ENCODE results near the gene TDP1. TPM values are rescaled to one million over a fixed set of nuclear protein-coding genes. Genes with fewer than 3 reads are reported as not detected.

The TDP1 gene
- total RNA-seq, 1 experiment from 2014 or later = 23.9 TPM

DNA sequence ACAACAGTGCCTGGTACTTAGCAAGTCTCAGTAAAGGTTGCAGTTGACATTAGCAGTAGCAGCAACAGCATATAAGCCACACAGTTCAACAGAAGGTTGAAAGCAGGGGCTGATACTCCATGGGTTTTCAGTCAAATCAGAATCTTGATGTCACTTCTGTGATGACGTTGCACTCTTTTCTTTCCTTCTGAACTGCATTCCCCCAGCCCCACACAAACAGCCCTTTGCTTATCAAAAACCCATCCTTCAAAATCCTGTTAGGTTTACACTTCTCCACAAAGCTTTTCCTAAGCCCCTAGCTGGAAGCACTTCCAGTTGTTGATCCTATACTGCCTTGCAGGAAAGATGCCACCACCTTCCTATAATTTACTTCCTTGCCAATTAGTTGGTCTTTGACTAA is 72.1 kb downstream of the TDP1 start:
- intact Hi-C loops (cut with micrococcal nuclease; ENCODE audit: unreplicated experiment) = no loop called here
- no peak for ATAC-seq
- no peak for TF ChIP-seq SIN3A (IDR thresholded peaks at IDR 0.05; ENCODE audit: borderline replicate concordance, insufficient read depth, low read depth, low read length)
- no peak for TF ChIP-seq REST (IDR thresholded peaks at IDR 0.05; ENCODE audit: insufficient read depth in 1 of 2, low read depth in 2 of 2, low read length in 1 of 2)
- no peak for TF ChIP-seq CTCF (IDR thresholded peaks at IDR 0.05)
- TF ChIP-seq TCF7L2 (IDR thresholded peaks at IDR 0.05; ENCODE audit: low read depth, low read length) = no peak
- TF ChIP-seq POLR2AphosphoS5 (IDR thresholded peaks at IDR 0.05; ENCODE audit: low read depth, low read length) = no peak
- ChIA-PET POLR2A (no interaction called here), CTCF (no interaction called here)
- no TSS peak for BruUV-seq (replicated peaks)
- DNase-seq (ENCODE audit: low read depth, low spot score) = no peak
- no peaks in the 10 kb centered on the region for H3K4me1 ChIP-seq (ENCODE audit: control insufficient read depth, insufficient read depth, low read length)
- H3K27ac ChIP-seq (ENCODE audit: low read length) = no peak overlapping the region
- H3K4me3 ChIP-seq (ENCODE audit: low read depth in 2 of 2, low read length in 2 of 2) = no peak overlapping the region
- in situ Hi-C loops (cut with HindIII; ENCODE audit: low pct_unique_long_range_greater_than_20kb, low sequenced_read_pairs) = no loop called here
- H3K9me3 ChIP-seq (ENCODE audit: control insufficient read depth, insufficient read depth, low read depth, low read length) = no peaks in the 10 kb centered on the region
- H3K27me3 ChIP-seq (ENCODE audit: control insufficient read depth, insufficient read depth, low read length) = no peaks in the 10 kb centered on the region
- H3K36me3 ChIP-seq (ENCODE audit: control insufficient read depth, insufficient read depth, low read length) = no peaks in the 10 kb centered on the region; the same call in none of the 2 replicates

- ATAC-seq = no peak
- ChIA-PET POLR2A (no interaction called here), CTCF (no interaction called here)
- no peaks in the 10 kb centered on the region for H3K4me1 ChIP-seq (ENCODE audit: control insufficient read depth, insufficient read depth, low read length)
- H3K27me3 ChIP-seq (ENCODE audit: control insufficient read depth, insufficient read depth, low read length) = no peaks in the 10 kb centered on the region
- DNase-seq (ENCODE audit: low read depth, low spot score) = no peak
- H3K9me3 ChIP-seq (ENCODE audit: control insufficient read depth, insufficient read depth, low read depth, low read length) = no peaks in the 10 kb centered on the region
- H3K4me3 ChIP-seq (ENCODE audit: low read depth in 2 of 2, low read length in 2 of 2) = no peak overlapping the region
- TF ChIP-seq REST (IDR thresholded peaks at IDR 0.05; ENCODE audit: insufficient read depth in 1 of 2, low read depth in 2 of 2, low read length in 1 of 2) (no peak), SIN3A (IDR thresholded peaks at IDR 0.05; ENCODE audit: borderline replicate concordance, insufficient read depth, low read depth, low read length) (no peak)
- peaks cover 4% of the 10 kb centered on the region for H3K36me3 ChIP-seq (ENCODE audit: control insufficient read depth, insufficient read depth, low read length)
- H3K27ac ChIP-seq (ENCODE audit: low read length) = no peak overlapping the region
- intact Hi-C loops (cut with micrococcal nuclease; ENCODE audit: unreplicated experiment) (no loop called here), in situ Hi-C loops (cut with HindIII; ENCODE audit: low pct_unique_long_range_greater_than_20kb, low sequenced_read_pairs) (no loop called here)
- no TSS peak for BruUV-seq (replicated peaks)
Measured at GRCh38 chr14:90034156-90034555, 78.4 kb downstream of the TDP1 start.
